Measurements from ENCODE around the gene PCNX2.

GRCh38 chr1:232980986-232981560 lies 314.5 kb downstream of the PCNX2 start:
- TF ChIP-seq, protein P1, sequence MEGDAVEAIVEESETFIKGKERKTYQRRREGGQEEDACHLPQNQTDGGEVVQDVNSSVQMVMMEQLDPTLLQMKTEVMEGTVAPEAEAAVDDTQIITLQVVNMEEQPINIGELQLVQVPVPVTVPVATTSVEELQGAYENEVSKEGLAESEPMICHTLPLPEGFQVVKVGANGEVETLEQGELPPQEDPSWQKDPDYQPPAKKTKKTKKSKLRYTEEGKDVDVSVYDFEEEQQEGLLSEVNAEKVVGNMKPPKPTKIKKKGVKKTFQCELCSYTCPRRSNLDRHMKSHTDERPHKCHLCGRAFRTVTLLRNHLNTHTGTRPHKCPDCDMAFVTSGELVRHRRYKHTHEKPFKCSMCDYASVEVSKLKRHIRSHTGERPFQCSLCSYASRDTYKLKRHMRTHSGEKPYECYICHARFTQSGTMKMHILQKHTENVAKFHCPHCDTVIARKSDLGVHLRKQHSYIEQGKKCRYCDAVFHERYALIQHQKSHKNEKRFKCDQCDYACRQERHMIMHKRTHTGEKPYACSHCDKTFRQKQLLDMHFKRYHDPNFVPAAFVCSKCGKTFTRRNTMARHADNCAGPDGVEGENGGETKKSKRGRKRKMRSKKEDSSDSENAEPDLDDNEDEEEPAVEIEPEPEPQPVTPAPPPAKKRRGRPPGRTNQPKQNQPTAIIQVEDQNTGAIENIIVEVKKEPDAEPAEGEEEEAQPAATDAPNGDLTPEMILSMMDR (IDR thresholded peaks at IDR 0.05 in 2 of 3, conservative IDR thresholded peaks at IDR 0.05 in 1 of 3; ENCODE audit: control insufficient read depth in 2 of 3, extremely low read depth in 1 of 3, insufficient read depth in 1 of 3, low read depth in 3 of 3, low read length in 3 of 3) = no peak
- no peak for TF ChIP-seq BHLHE40 (IDR thresholded peaks at IDR 0.05; ENCODE audit: borderline replicate concordance in 1 of 2, low read depth in 2 of 2, low read length in 1 of 2)

Data from GM12878 (cell line).